T-helper 2 cell treated with Interferon-gamma antibody and Interleukin-4, amounts not matched to agents 100 ng/mL and 5 ng/mL, for 36 hours (primary cell): ENCODE data around the gene ATP8B4. TPM values are rescaled to one million over a fixed set of nuclear protein-coding genes. Genes with fewer than 3 reads are reported as not detected.

ENCODE experiments used
- intact Hi-C: fragments of 100-400 bp; cut with micrococcal nuclease; formaldehyde crosslinking; loops from one replicate; pipeline ENCODE4 v1.15.1; 2023
- total RNA-seq: library from RNA; stranded (reverse); gene quantifications from 2 replicates; pipeline ENCODE4 v1.2.3, GENCODE V29; 2022

The ATP8B4 gene
- total RNA-seq, 1 donor from 2014 or later = 22.5 TPM

GRCh38 chr15:49876401-49877038, 242.5 kb downstream of the ATP8B4 start:
- intact Hi-C loops = no loop called here

- intact Hi-C loops = no loop called here
Observed at GRCh38 chr15:49875392-49875791, 243.6 kb downstream of the ATP8B4 start.

DNA sequence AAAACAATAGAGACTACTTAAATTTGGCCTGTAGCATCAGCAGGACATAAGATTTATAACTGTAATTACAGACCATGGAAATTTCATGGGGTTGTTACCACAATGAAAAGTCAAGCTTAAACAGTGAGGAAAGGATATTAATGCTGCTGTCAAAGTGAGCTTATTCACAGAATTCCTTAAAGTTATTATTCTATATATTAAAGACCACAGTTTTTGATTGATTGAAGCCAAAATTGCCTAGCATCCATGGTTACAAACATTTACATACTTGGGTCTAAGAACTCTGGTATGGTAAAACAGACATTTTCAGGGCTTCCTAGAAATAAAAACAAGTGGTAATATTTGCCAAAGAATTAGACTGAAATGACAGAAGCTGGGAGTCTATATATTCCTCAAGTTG, 248.6 kb downstream of the ATP8B4 start:
- intact Hi-C loops = no loop called here

DNA sequence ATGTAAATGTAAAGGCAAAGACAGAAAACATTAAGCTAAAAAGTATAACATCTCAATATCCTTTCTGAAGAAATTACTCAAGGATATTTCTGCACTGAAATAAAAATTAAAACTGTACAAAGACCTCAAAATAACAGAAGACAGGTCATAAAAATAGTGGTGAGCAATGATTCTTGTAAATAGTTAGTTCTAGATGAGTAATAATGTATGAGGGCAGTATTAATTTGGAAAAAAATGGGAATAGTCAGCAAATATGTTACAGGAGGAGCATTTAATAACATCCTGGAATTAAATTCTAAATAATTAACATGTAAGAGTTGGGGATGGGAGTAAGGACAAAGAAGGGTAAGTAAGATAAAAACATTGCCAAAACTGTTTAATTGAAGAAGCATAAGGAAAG, 250.7 kb downstream of the ATP8B4 start:
- intact Hi-C loops = no loop called here

DNA sequence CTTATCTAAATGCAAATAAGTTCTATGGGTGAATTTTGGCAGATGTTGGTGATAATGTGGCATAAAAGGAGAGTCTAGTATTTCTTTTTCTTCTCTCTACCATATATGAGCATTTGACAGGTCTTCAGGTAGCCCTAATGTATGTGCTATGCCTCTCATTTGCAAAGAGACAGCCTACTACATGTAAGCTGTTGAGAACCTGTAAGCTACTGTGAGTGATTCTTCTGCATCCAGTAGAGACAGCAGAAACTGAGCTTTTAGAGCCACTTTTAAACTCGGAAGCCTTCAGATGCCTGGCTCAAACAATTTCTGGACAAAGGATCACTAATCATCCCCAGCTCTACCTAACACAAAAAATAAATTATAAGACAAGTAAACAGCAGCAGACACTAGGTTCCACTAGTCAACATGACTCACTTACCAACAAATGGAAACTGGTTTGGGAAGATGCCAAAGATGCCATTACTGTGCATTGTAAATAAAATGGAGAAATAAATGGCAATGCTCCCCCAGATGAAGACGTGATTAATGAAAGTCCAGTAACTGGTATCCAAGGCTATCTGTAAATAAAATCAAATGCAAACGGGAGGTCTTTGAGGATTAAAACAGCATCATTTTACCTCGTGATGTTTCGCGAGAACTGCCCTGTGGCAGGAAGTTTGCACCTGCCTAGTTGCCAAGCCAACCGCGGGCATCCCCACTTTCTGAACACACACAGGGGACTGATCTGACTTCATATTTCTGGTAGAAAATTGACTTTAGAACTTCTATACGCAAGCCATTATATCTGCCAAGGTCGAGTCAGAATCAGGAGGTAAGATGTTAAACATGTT, 252.9 kb downstream of the ATP8B4 start:
- intact Hi-C loops = no loop called here

DNA sequence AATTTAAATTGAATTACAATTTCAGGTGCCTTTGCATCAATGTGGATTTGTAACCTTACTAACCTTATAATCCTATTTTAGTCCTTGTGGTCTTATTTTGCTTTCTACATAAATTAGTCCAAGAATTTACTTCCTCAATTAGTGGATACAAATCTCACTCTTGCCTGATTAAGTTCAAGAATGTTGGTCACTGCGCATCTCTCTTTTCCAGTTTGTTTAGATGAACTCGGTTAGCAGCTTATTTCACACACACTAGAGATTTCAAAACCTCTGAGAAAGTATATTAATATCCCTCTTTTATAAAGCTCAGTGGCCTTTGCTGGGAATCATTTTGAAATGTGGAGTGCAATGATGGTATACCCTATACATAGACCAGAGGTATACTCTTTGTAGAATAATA, 254.8 kb downstream of the ATP8B4 start:
- intact Hi-C loops = no loop called here

GRCh38 chr15:49863431-49864224, 255.4 kb downstream of the ATP8B4 start:
- intact Hi-C loops = no loop called here

DNA sequence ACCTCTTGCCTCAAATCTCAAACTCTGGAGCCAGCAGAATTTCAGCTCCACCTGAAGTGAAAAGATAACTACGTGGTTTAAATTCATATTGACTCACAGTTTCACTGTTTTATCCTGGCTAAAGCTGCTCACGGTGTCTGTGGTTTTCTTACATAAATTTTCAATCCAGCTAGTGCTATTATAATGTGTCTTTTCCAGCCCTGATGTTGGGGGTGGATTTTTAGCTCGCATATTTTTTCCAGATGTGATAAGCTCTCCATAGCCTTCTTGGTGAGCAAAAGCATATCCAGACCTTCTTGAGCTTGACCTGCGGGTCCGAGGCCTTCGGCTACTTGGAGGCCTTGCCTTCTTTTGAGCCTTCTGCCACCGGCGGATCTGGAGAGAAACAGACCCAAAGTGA, 258.9 kb downstream of the ATP8B4 start:
- intact Hi-C loops = no loop called here

GRCh38 chr15:49857496-49858475, 261.2 kb downstream of the ATP8B4 start:
- intact Hi-C loops = no loop called here

DNA sequence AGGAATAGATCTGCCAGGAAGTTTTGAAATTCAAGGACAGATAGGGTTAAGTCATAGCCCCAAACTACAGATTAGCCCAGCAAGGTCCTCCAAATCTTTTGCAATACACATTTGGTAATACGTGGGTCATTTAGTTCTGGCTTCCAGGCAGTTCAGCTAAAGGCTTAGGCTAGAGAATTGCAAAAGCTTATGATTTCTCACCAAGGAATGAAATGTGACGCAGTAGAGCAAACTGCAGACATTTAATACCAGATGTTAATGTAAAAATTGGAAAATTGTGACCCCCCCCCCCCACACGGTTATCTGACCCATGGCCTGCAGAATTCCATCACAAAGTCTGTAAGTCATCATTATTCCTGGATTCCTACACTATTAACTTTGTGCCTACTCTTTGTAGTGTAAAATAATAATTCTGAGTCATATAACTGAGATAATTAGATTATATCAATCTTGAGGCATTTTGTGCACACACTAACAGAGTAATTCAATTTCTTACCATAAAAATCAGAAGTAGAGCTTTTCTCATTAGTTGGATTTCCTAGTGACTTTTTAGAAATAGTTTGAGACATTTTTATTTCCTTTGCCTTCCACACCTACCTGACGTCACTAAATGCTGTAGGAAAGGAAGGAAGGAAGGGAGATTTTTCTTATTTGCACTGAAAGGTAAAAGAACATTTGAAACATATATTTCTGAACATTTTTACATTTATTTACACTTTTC, 263.0 kb downstream of the ATP8B4 start:
- intact Hi-C loops = no loop called here

GRCh38 chr15:49852756-49853155, 266.3 kb downstream of the ATP8B4 start:
- intact Hi-C loops = no loop called here

GRCh38 chr15:49848807-49849206, 270.2 kb downstream of the ATP8B4 start:
- intact Hi-C loops = no loop called here

GRCh38 chr15:49848282-49848724, 270.7 kb downstream of the ATP8B4 start:
- intact Hi-C loops = no loop called here

DNA sequence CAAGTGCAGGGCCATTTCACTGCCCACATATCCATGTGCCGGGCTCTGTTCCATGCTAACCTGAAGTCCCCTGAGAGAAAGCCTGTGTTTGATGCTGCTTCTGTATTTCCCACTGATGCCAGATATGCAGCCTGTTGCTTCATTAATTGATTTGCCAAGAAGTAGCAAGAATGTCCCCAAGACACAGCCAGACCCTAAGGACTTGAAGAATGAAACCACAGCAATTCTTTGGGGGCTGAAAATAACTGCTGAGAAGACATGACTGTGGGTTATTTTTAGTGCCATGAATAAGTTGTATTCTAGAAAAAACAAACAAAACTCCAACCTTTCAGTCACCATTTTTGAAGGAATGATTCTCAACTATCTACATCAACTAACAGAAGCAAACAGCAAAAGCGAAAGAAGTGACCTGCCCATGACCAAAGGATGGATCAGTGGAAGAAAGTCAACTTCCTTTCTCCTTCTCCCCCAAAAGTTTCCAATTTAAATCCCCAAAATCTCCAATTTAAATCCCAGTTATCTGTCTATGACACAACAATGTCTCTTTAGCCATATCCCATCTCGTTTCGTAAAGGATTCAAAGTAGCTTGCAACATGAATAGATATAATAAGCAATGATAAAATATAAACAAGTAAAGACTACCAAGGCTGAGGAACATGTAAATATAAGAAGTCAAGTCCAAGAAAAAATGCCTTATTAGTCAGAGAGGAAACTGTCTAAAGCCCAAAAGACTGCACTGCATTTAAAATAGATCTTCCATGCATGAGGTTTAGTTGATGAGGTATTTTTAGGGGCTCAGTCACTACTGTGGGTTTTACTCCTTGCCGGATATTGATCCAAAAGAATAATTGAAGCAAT, 271.4 kb downstream of the ATP8B4 start:
- intact Hi-C loops = no loop called here

GRCh38 chr15:49844390-49844789, 274.6 kb downstream of the ATP8B4 start:
- intact Hi-C loops = no loop called here

GRCh38 chr15:49843725-49844124, 275.3 kb downstream of the ATP8B4 start:
- intact Hi-C loops = no loop called here

- intact Hi-C loops = no loop called here
Observed at GRCh38 chr15:49842031-49842730, 276.9 kb downstream of the ATP8B4 start.

DNA sequence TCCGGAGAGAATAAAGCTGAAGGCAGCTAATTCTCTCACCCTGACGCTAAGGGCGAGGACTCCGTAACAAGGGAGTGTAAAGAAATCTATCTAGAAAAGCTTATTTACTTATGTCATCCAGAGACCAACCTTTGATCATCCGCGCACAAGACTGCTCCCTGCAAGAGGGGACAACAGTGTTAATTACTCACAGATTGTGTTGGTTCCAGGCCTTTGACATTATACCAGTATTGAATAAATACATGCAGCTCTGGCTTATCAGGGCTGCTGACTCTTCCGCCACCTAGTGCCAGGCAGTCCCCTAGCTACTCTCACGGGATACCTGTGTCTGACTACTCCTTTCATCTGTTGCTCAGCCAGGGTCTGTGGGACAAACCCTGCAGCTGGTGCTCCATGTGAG, 286.5 kb downstream of the ATP8B4 start:
- intact Hi-C loops = no loop called here
